ENCODE measurements around the gene FOXI2.

GRCh38 chr10:127737563-127738511 is 852 bp downstream of the FOXI2 start:
- TF ChIP-seq EZH2 (IDR thresholded peaks at IDR 0.05; ENCODE audit: borderline replicate concordance, low read depth, low read length, severe bottlenecking) = no peak
- TF ChIP-seq CTCF (IDR thresholded peaks at IDR 0.05; ENCODE audit: borderline replicate concordance, extremely low read depth, low read length, poor library complexity, severe bottlenecking) = no peak

Measured in DND-41 (cell line).